Endodermal cell (in vitro differentiated cells): ENCODE results near the gene BARHL1. TPM values are rescaled to one million over a fixed set of nuclear protein-coding genes. Genes with fewer than 3 reads are reported as not detected.

ENCODE experiments used
- DNase-seq: peaks from one replicate; pipeline ENCODE4 v3.0.0-alpha.2; 2017
- H3K27ac ChIP-seq: 2 replicates; pipeline ENCODE4 v1.5.1; 2013; ENCODE audit warnings: mild to moderate bottlenecking, low read depth, low read length, moderate library complexity
- H3K27me3 ChIP-seq: 2 replicates; pipeline ENCODE4 v1.6.1; 2013; ENCODE audit warnings: mild to moderate bottlenecking, low read length, moderate library complexity; ENCODE audit not compliant: insufficient read depth, control insufficient read depth, poor library complexity, severe bottlenecking
- H3K36me3 ChIP-seq: 2 replicates; pipeline ENCODE4 v1.7.0; 2013; ENCODE audit warnings: mild to moderate bottlenecking, low read length, moderate library complexity; ENCODE audit not compliant: control insufficient read depth, insufficient read depth
- H3K4me1 ChIP-seq: one replicate; pipeline ENCODE4 v1.7.0; 2013; ENCODE audit warnings: low read length; ENCODE audit not compliant: control insufficient read depth, insufficient read depth
- H3K4me3 ChIP-seq: 2 replicates; pipeline ENCODE4 v1.5.1; 2013; ENCODE audit warnings: mild to moderate bottlenecking, low read length, moderate library complexity
- H3K9ac ChIP-seq: 2 replicates; pipeline ENCODE4 v1.6.1; 2013; ENCODE audit warnings: mild to moderate bottlenecking, low read length, moderate library complexity; ENCODE audit not compliant: poor library complexity, severe bottlenecking; ENCODE audit errors: extremely low read depth
- H3K9me3 ChIP-seq: 2 replicates; pipeline ENCODE4 v1.6.1; 2013; ENCODE audit warnings: mild to moderate bottlenecking, low read length, moderate library complexity; ENCODE audit not compliant: control insufficient read depth
- H3K27ac Mint-ChIP-seq: 2 replicates; pipeline ENCODE4 v1.8.0; 2020; ENCODE audit warnings: mixed read lengths
- H3K27me3 Mint-ChIP-seq: 2 replicates; pipeline ENCODE4 v1.8.0; 2021; ENCODE audit warnings: mild to moderate bottlenecking, mixed read lengths; ENCODE audit not compliant: insufficient read depth
- H3K36me3 Mint-ChIP-seq: 2 replicates; pipeline ENCODE4 v1.8.0; 2020; ENCODE audit warnings: low read depth, mixed read lengths
- H3K4me1 Mint-ChIP-seq: 2 replicates; pipeline ENCODE4 v1.8.0; 2020; ENCODE audit warnings: mixed read lengths
- H3K4me3 Mint-ChIP-seq: 2 replicates; pipeline ENCODE4 v1.8.0; 2020; ENCODE audit warnings: mild to moderate bottlenecking, moderate library complexity, mixed read lengths
- H3K9me3 Mint-ChIP-seq: 2 replicates; pipeline ENCODE4 v1.8.0; 2020; ENCODE audit warnings: mild to moderate bottlenecking, mixed read lengths
- WGBS, 2 experiments: methylation state at CpG; one replicate each; pipeline versions ENCODE4 v1.1.5 to v1.1.7; 2013; ENCODE audit warnings: missing lambda C conversion rate in 2 of 2, mixed read lengths in 1 of 2; ENCODE audit not compliant: insufficient coverage in 1 of 2, insufficient read length in 1 of 2; 5-methylcytosine and 5-hydroxymethylcytosine counted together
- total RNA-seq, 2 donors: library from RNA; stranded (reverse); fragmentation: NEBNext Ultra II Directional in 1 of 2; extraction: Animal tissue kit (Norgen Biotek cat#: 25700) in 1 of 2; gene quantifications; 2 replicates in 1 of 2; 3 replicates in 1 of 2; pipeline ENCODE4 v1.2.1, GENCODE V29; 2021
- TF ChIP-seq, protein P1 (sequence below): fragments of 200-600 bp; sonication (generic); conservative IDR thresholded peaks from 2 replicates; pipeline ENCODE4 v1.5.0; 2021; ENCODE audit warnings: antibody characterized with exemption, mild to moderate bottlenecking

BARHL1 gene
- total RNA-seq, 2 donors from 2014 or later = not detected

DNA sequence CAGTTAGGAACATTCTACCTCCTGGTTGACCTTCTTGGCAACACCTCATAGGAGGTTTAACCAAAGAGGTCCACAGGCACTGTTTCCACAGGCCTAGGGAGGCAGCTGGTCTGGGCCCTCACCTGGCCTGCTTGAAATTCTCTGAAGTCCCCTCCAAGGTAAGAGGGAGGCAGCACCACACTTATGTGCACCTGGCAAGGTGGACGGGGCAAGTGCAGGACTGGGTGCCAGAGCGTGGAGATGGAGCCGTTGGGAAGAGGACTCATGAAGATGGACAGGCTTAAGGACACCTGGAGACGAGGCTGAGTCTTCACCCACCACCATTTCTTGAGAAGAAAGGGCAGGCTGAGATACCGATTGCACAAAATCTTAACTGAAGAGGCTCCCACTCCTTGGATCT lies 6.6 kb upstream of the BARHL1 start:
- H3K36me3 Mint-ChIP-seq = no peaks in the 10 kb centered on the region
- no peak overlapping the region for H3K27ac ChIP-seq
- no peak overlapping the region for H3K27ac Mint-ChIP-seq
- no peaks in the 10 kb centered on the region for H3K9me3 Mint-ChIP-seq
- H3K27me3 ChIP-seq = peaks cover 58% of the 10 kb centered on the region
- H3K4me1 Mint-ChIP-seq = peaks cover 7% of the 10 kb centered on the region
- no peak for DNase-seq
- no peaks in the 10 kb centered on the region for H3K36me3 ChIP-seq
- H3K4me3 ChIP-seq = no peak overlapping the region
- no peaks in the 10 kb centered on the region for H3K9me3 ChIP-seq
- TF ChIP-seq, protein P1, sequence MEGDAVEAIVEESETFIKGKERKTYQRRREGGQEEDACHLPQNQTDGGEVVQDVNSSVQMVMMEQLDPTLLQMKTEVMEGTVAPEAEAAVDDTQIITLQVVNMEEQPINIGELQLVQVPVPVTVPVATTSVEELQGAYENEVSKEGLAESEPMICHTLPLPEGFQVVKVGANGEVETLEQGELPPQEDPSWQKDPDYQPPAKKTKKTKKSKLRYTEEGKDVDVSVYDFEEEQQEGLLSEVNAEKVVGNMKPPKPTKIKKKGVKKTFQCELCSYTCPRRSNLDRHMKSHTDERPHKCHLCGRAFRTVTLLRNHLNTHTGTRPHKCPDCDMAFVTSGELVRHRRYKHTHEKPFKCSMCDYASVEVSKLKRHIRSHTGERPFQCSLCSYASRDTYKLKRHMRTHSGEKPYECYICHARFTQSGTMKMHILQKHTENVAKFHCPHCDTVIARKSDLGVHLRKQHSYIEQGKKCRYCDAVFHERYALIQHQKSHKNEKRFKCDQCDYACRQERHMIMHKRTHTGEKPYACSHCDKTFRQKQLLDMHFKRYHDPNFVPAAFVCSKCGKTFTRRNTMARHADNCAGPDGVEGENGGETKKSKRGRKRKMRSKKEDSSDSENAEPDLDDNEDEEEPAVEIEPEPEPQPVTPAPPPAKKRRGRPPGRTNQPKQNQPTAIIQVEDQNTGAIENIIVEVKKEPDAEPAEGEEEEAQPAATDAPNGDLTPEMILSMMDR = no peak
- peaks cover 65% of the 10 kb centered on the region for H3K27me3 Mint-ChIP-seq
- WGBS, 2 experiments = 76 to 81% methylated on average over 3 to 5 of the region's 5 CpGs
- H3K4me1 ChIP-seq = no peaks in the 10 kb centered on the region
- no peak overlapping the region for H3K9ac ChIP-seq
- no peak overlapping the region for H3K4me3 Mint-ChIP-seq

GRCh38 chr9:132577119-132577518 lies 5.3 kb upstream of the BARHL1 start:
- no peak overlapping the region for H3K27ac Mint-ChIP-seq
- H3K27me3 ChIP-seq = peaks cover 71% of the 10 kb centered on the region

DNA sequence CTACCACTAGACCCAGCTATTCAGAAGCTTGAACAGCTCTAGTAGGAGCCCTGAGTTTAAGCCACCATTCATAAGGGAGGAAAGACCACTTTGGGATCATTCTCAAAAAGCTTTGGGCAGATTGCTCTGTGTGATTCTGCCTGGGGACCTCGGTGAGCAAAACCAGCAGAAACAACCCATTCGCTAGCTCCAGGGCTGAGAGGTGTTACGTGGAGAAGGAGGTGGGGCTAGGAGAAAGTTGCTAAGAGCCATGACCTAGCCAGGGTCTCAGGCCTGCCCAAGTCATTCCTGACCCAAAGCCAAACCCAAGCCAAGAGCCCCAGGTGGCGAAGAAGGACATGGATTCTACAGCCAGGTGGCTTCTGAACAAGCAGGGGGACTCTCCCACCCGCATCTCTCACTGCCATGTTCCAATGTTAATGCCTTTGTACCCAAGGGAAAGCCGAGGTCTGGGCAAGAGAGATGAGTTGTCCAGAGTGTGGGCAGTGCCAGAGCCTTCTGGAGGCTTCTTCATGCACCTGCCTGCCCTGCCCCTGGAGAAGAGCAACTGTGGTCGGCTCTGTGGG lies 4.0 kb upstream of the BARHL1 start:
- Mint-ChIP-seq H3K4me3 (no peak overlapping the region), H3K27me3 (peaks cover 86% of the 10 kb centered on the region), H3K27ac (no peak overlapping the region), H3K4me1 (peaks cover 5% of the 10 kb centered on the region), H3K9me3 (no peaks in the 10 kb centered on the region), H3K36me3 (no peaks in the 10 kb centered on the region)
- TF ChIP-seq, protein P1 = no peak
- peaks cover 85% of the 10 kb centered on the region for H3K27me3 ChIP-seq
- no peaks in the 10 kb centered on the region for H3K4me1 ChIP-seq
- no peaks in the 10 kb centered on the region for H3K36me3 ChIP-seq
- no peak overlapping the region for H3K27ac ChIP-seq
- DNase-seq = no peak
- no peaks in the 10 kb centered on the region for H3K9me3 ChIP-seq
- no peak overlapping the region for H3K9ac ChIP-seq
- WGBS, 2 experiments = 57 to 63% methylated on average over 5 to 7 of the region's 7 CpGs
- H3K4me3 ChIP-seq = no peak overlapping the region

More at GRCh38 chr9:132577119-132577518, 5.3 kb upstream of the BARHL1 start:
- H3K9ac ChIP-seq = no peak overlapping the region
- TF ChIP-seq, protein P1 = no peak
- H3K36me3 ChIP-seq = no peaks in the 10 kb centered on the region
- Mint-ChIP-seq H3K9me3 (no peaks in the 10 kb centered on the region), H3K27me3 (peaks cover 73% of the 10 kb centered on the region), H3K4me3 (no peak overlapping the region), H3K4me1 (peaks cover 12% of the 10 kb centered on the region), H3K36me3 (no peaks in the 10 kb centered on the region)
- H3K9me3 ChIP-seq = no peaks in the 10 kb centered on the region
- no peak overlapping the region for H3K4me3 ChIP-seq
- no peak overlapping the region for H3K27ac ChIP-seq
- no peaks in the 10 kb centered on the region for H3K4me1 ChIP-seq
- no peak for DNase-seq
